SK-N-MC (cell line): ENCODE measurements around the gene PDLIM5.

Source experiments
- DNase-seq: peaks from one replicate; pipeline ENCODE4 v3.0.0-alpha.2; 2011; ENCODE audit warnings: low read depth, low spot score
- H3K27ac ChIP-seq: fragments of 200-600 bp; sonication (generic); 2 replicates; pipeline ENCODE4 v1.5.1; 2016; ENCODE audit warnings: mixed run types
- H3K36me3 ChIP-seq: fragments of 200-600 bp; sonication (generic); 2 replicates; pipeline ENCODE4 v1.6.1; 2017; ENCODE audit warnings: antibody characterized with exemption, low read length, mixed read lengths; ENCODE audit not compliant: insufficient read depth
- H3K4me3 ChIP-seq: fragments of 200-600 bp; sonication (generic); 2 replicates; pipeline ENCODE4 v1.5.1; 2016
- H3K9ac ChIP-seq: fragments of 200-600 bp; sonication (generic); 2 replicates; pipeline ENCODE4 v1.8.0; 2017; ENCODE audit warnings: mixed run types, mixed read lengths; ENCODE audit not compliant: insufficient read length
- H3K9me3 ChIP-seq: fragments of 200-600 bp; sonication (generic); 2 replicates; pipeline ENCODE4 v1.6.1; 2017; ENCODE audit warnings: low read depth, mild to moderate bottlenecking, antibody characterized with exemption, low read length, moderate library complexity, mixed read lengths
- EZH2 ChIP-seq: fragments of 200-600 bp; sonication (generic); IDR thresholded peaks from one replicate; pipeline ENCODE4 v1.6.1; 2017; ENCODE audit warnings: antibody characterized with exemption
- FOXP2 ChIP-seq: optimal IDR thresholded peaks from 2 replicates; pipeline ENCODE3; 2011; ENCODE audit warnings: mild to moderate bottlenecking, moderate library complexity; ENCODE audit not compliant: insufficient read depth; ENCODE audit errors: extremely low read length, control extremely low read depth
- POLR2AphosphoS5 ChIP-seq: IDR thresholded peaks from 2 replicates; pipeline ENCODE4 v1.6.1; 2012; ENCODE audit warnings: mild to moderate bottlenecking, low read depth, low read length, borderline replicate concordance

Gene PDLIM5

DNA sequence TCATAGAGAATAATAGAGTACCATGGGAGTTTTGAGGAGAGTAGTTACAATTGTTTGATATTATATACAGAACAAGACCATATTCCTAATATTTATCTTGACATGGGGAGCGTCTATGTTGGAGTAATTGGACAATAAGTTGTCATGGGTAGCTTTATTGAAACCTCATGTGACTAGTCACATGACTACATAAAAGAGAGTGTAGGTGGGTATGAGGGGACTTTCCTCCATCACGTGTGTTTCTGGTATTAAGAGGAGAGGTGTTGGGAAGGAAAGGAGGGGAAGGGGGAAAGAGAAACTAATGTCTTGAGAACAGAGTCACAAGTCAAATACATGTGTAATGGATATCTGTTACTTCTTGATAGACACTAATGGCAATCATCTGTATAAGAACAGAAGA, 33.1 kb downstream of the PDLIM5 start:
- H3K27ac ChIP-seq: no peak overlapping the region
- no peak overlapping the region for H3K9ac ChIP-seq
- DNase-seq: no peak
- H3K4me3 ChIP-seq: no peak overlapping the region
- H3K36me3 ChIP-seq: no peaks in the 10 kb centered on the region
- no peaks in the 10 kb centered on the region for H3K9me3 ChIP-seq
- no peak for TF ChIP-seq EZH2
- no peak for TF ChIP-seq POLR2AphosphoS5
- no peak for TF ChIP-seq FOXP2

DNA sequence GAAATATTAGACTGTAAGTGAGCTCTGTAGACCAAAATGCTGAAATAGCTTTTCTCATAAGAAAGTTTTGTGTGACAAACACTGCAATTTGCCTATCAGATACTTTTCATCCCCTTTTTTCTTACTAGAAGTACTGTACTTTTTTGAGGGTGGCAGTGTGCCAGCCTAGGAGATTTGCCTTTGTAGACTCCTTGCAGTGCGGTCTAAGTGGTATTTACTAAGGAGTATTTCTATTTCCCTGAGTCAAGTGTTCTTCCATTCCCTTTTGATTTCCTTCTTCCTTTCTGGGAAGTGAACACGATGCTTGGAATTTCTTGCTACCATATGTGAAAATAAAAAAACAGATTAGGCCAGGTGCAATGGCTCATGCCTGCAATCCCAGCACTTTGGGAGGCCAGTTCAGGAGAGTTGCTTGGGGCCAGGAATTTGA, 34.6 kb downstream of the PDLIM5 start:
- H3K9me3 ChIP-seq: no peaks in the 10 kb centered on the region
- no peak overlapping the region for H3K4me3 ChIP-seq
- H3K27ac ChIP-seq: peak overlapping the region; percentile 62
- H3K9ac ChIP-seq: no peak overlapping the region
- TF ChIP-seq POLR2AphosphoS5 (no peak), EZH2 (no peak), FOXP2 (no peak)
- DNase-seq: peak; percentile 30
- H3K36me3 ChIP-seq: no peaks in the 10 kb centered on the region

- Histone ChIP-seq H3K36me3 (no peaks in the 10 kb centered on the region), H3K27ac (peak overlapping the region; percentile 70), H3K4me3 (peak overlapping the region; percentile 51), H3K9ac (no peak overlapping the region), H3K9me3 (no peaks in the 10 kb centered on the region)
- no peak for TF ChIP-seq FOXP2
- TF ChIP-seq POLR2AphosphoS5: no peak; the same call in 1 of the 2 replicates
- no peak for TF ChIP-seq EZH2
- DNase-seq: peak; percentile 80
These were observed 36.9 kb downstream of the PDLIM5 start for GRCh38 chr4:94488670-94489069.

GRCh38 chr4:94489098-94489497, 37.4 kb downstream of the PDLIM5 start:
- Histone ChIP-seq H3K9ac (no peak overlapping the region), H3K4me3 (peak overlapping the region; percentile 51), H3K27ac (peak overlapping the region; percentile 70), H3K36me3 (no peaks in the 10 kb centered on the region), H3K9me3 (no peaks in the 10 kb centered on the region)
- TF ChIP-seq POLR2AphosphoS5: no peak
- no peak for TF ChIP-seq FOXP2
- TF ChIP-seq EZH2: no peak
- DNase-seq: no peak

- no peaks in the 10 kb centered on the region for H3K36me3 ChIP-seq
- no peak for DNase-seq
- no peaks in the 10 kb centered on the region for H3K9me3 ChIP-seq
- no peak overlapping the region for H3K9ac ChIP-seq
- H3K27ac ChIP-seq: peak overlapping the region; percentile 4; the same call in 1 of the 2 replicates
- H3K4me3 ChIP-seq: no peak overlapping the region
- TF ChIP-seq POLR2AphosphoS5 (no peak), FOXP2 (no peak), EZH2 (no peak)
These were observed 38.7 kb downstream of the PDLIM5 start for GRCh38 chr4:94490437-94490836.

DNA sequence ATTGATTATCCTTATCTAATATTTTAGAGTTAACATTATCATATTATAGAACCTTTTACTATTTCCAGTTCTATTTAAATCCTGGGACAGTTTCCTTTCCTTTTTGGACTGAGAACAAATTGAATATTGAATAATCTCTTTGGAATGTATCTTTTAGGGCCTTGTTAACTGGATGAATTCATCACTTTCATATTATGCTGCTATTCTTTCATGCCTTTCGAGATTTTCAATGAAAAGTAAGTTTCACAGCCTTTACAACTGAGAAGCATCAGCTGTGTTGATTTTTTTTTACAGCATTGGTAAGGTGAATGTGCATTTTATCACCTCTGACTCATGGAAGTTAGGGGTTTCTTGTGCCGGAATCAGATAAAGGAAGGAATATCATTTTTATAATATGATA, 39.6 kb downstream of the PDLIM5 start:
- no peak for DNase-seq
- Histone ChIP-seq H3K4me3 (no peak overlapping the region), H3K27ac (no peak overlapping the region), H3K9me3 (no peaks in the 10 kb centered on the region), H3K36me3 (no peaks in the 10 kb centered on the region), H3K9ac (no peak overlapping the region)
- TF ChIP-seq EZH2 (no peak), POLR2AphosphoS5 (no peak), FOXP2 (no peak)

GRCh38 chr4:94495408-94495807, 43.7 kb downstream of the PDLIM5 start:
- no peak for DNase-seq

GRCh38 chr4:94497690-94498089, 45.9 kb downstream of the PDLIM5 start:
- Histone ChIP-seq H3K9me3 (no peaks in the 10 kb centered on the region), H3K27ac (no peak overlapping the region), H3K4me3 (no peak overlapping the region), H3K9ac (no peak overlapping the region), H3K36me3 (peaks cover 6% of the 10 kb centered on the region; the same call in 1 of the 2 replicates)
- DNase-seq: no peak
- TF ChIP-seq POLR2AphosphoS5 (no peak), EZH2 (no peak)

More at GRCh38 chr4:94495408-94495807, 43.7 kb downstream of the PDLIM5 start:
- Histone ChIP-seq H3K9ac (no peak overlapping the region), H3K4me3 (no peak overlapping the region), H3K27ac (no peak overlapping the region), H3K36me3 (peaks cover 6% of the 10 kb centered on the region; the same call in 1 of the 2 replicates), H3K9me3 (no peaks in the 10 kb centered on the region)
- no peak for TF ChIP-seq POLR2AphosphoS5
- TF ChIP-seq FOXP2: no peak
- TF ChIP-seq EZH2: no peak

- TF ChIP-seq EZH2: no peak
- TF ChIP-seq POLR2AphosphoS5: no peak
- no peak for TF ChIP-seq FOXP2
- H3K36me3 ChIP-seq: peaks cover 6% of the 10 kb centered on the region; the same call in 1 of the 2 replicates
- DNase-seq: no peak
- no peak overlapping the region for H3K27ac ChIP-seq
- H3K9me3 ChIP-seq: no peaks in the 10 kb centered on the region
- no peak overlapping the region for H3K4me3 ChIP-seq
- H3K9ac ChIP-seq: no peak overlapping the region
These were observed 46.8 kb downstream of the PDLIM5 start for GRCh38 chr4:94498502-94498901.
